Peyer's patch (tissue), 4 donors: ENCODE measurements around the gene WIPF2.

Experiments used
- POLR2A ChIP-seq, 2 donors: fragments of 450-650 bp; IDR thresholded peaks; one replicate each; pipeline ENCODE4 v1.5.1; 2017; ENCODE audit warnings: antibody characterized with exemption in 2 of 2, mild to moderate bottlenecking in 2 of 2, moderate library complexity in 2 of 2
- TF ChIP-seq, protein P1 (sequence below), 6 experiments: fragments of 450-650 bp in 4 of 6; fragments of 200-600 bp in 2 of 6; sonication (generic) in 1 of 6; IDR thresholded peaks; one replicate each; pipeline ENCODE4 v1.5.1; 2017 to 2019; ENCODE audit warnings: antibody characterized with exemption in 6 of 6, mild to moderate bottlenecking in 3 of 6, moderate library complexity in 1 of 6

DNA sequence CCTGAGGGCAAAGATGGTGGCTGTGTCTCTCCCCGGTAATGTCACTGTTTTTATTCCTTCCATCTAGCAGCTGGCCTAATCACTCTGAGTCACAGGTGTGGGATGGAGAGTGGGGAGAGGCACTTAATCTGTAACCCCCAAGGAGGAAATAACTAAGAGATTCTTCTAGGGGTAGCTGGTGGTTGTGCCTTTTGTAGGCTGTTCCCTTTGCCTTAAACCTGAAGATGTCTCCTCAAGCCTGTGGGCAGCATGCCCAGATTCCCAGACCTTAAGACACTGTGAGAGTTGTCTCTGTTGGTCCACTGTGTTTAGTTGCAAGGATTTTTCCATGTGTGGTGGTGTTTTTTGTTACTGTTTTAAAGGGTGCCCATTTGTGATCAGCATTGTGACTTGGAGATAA is 47.4 kb upstream of the WIPF2 start:
- TF ChIP-seq, protein P1, sequence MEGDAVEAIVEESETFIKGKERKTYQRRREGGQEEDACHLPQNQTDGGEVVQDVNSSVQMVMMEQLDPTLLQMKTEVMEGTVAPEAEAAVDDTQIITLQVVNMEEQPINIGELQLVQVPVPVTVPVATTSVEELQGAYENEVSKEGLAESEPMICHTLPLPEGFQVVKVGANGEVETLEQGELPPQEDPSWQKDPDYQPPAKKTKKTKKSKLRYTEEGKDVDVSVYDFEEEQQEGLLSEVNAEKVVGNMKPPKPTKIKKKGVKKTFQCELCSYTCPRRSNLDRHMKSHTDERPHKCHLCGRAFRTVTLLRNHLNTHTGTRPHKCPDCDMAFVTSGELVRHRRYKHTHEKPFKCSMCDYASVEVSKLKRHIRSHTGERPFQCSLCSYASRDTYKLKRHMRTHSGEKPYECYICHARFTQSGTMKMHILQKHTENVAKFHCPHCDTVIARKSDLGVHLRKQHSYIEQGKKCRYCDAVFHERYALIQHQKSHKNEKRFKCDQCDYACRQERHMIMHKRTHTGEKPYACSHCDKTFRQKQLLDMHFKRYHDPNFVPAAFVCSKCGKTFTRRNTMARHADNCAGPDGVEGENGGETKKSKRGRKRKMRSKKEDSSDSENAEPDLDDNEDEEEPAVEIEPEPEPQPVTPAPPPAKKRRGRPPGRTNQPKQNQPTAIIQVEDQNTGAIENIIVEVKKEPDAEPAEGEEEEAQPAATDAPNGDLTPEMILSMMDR (IDR thresholded peaks at IDR 0.05) = no peak
- no peak for TF ChIP-seq POLR2A (IDR thresholded peaks at IDR 0.05)
